GM19328 (cell line): ENCODE data around the gene SPSB1.

Experiments
- ATAC-seq: cut with Tn5 transposase; IDR thresholded peaks from one replicate; pipeline ENCODE4 v1.9.1; 2021; ENCODE audit warnings: mild to moderate bottlenecking, moderate library complexity; ENCODE audit not compliant: unreplicated experiment

SPSB1 gene

DNA sequence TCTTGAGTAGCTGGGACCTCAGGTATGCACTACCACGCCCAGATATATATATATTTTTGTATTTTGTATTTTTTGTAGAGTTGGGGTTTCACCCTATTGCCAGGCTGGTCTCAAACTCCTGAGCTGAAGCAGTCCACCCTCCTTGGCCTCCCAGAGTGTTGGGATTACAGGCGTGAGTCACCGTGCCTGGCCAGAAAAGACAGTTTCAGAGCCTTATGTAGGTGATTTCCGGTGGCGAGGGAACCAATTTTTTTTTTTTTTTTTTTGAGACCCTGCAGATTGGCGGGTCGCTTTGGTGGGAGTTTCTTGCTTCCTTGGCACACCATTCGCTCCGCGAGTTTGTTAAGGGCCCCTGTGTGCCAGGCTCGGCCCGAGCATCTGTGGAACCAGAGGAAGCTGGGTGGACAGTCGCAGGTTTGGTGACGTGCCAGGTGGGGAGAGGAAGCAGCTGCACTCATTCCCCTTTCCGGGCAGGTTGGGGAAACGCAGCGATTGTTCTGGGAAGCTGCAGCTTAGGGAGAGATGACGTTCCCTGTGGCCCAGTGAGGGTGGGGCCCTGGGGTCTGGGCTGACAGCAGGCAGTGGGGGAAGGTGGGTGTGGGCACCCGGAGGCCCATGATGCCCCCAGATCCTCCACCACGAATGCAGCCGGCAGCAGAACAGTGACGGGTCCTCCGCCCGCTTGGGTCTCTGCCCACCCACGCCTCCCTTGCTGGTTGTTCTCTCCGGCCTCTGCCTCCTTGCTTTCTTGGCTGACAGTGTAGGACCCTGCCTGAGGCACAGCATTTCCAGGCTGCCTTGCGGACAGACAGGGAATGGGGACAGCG, 25.1 kb downstream of the SPSB1 start:
- no peak for ATAC-seq

GRCh38 chr1:9319208-9319788, 26.6 kb downstream of the SPSB1 start:
- ATAC-seq, result no peak

DNA sequence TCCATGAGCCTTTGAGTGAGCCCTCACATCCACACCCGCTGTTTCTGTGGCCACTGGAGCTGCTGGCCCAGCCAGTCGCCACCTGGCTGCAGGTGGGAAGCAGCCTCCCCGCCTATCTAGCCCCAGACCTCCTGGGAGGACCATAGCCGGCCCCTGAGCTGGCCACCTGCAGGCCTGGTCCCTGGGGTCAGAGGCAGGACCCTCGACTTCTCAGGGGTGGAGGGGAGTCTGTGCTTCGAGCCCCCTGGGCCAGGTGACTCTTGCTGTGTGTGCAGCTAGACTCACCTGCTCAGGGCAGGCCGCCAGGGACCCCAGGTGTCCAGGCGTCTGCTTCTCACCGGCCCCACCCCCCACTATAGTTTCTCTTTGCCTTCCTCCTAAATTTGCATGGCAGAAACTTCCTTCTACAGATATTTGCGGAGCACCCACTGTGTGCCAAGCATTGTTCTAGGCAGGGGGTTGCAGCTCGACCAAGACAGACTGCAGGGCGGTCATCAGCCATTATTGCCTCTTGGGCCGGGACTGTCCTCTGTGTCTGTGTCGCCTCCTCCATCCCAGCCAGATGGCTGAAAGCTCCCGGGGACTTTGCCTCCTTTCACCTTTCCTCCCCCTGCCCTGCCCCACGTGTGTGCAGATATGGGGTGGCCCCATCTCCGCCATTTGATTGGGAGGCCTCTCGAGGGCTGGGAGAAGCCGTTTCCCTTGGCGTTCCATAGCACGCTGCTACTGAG, 27.3 kb downstream of the SPSB1 start:
- no peak for ATAC-seq

DNA sequence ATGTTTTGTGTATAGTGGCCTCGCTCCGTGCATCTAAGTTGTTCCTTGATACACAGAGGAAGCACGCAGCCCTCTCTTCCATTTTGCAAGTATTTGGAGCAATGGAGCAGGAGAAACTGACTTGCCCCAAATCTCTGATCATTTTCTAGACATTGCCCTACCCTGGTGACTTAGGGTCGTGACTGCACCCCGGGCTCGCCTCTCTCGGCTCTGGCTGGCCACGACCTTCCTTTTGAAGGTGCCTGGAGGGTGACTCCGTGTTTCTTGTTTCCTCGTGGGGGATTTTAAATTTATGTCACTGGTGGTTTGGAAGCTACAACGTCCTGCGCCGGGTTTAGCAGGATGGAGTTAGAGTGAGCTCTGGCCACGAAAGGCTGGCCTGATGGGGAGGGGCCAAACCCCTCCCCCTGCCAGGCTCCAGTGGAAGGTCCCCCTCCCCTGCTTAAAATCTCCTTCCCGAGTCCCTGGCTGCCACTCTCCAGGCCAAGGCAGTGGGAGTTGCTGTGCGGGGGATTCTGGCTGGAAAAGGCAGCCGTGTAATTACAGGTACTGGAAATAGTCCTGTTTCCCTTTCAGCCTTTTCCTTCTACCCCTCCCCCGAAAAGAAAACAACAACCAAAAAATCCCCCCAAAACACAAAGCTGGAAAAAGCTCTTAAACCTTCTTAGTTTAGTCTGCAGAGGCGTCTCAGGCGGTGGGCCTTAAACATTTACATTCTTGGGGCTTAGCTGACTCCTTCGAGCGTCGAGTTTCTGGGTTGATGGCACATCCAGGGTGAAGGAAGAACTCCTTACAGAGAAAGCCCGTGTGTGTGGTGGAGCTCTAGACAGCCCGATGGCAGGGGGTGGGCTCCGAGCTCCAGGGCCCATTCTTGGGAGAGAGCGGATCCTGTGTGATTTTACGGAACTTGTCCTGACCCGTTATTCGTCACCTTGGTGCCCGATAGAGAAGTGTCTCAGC, 28.1 kb downstream of the SPSB1 start:
- ATAC-seq, result no peak

DNA sequence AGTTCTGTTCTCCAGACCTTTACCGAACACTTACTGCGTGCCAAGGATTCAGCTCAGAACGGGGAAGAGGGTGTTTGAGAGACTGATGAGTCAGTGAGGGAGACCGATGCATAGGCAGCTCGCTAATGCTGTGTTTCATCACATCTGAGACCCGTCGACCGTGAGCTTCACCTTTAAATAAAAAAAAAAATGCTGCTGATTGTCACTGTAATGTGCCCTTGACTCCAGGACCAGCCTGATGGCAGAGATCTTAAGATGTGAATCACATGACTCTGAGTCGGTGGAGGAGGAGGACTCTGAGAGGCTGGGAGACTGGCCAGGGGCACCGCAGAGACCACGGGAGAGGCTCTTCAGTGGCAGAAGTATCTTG, 28.8 kb downstream of the SPSB1 start:
- no peak for ATAC-seq

DNA sequence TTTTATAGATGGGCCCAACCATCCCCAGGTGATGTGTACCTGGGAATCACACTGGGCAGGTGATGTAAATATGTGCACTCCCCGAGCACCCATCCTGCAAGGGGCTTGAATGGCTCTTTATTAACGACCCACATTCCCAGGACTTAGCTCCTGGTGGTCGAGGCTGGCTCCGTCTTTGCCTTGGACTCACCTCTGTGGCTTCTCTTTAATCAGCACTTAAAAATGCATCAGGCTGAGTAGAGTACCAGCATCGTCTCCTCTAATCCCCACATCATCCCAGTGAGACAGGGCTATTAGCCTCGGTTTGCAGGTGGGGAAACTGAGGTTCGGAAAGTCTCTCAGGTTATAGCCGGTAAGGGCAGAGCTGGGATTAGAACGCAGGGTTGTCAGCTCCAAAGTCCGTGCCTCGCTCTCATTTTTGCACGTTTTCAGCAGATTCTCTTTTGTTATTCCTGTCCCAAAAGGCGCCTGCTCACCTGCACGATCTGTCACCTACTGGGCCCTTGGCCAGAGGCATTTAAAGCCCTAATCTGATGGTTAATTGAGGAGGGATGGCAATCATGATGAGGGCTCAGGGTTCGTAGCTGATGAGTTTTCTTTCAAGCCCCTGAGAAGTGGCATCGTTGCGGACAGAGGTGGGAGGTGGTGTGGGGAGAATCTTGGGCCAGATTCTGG, 29.4 kb downstream of the SPSB1 start:
- ATAC-seq, result no peak

- no peak for ATAC-seq
Measured at GRCh38 chr1:9322661-9323244, 30.1 kb downstream of the SPSB1 start.

GRCh38 chr1:9324246-9325096, 31.8 kb downstream of the SPSB1 start:
- no peak for ATAC-seq

DNA sequence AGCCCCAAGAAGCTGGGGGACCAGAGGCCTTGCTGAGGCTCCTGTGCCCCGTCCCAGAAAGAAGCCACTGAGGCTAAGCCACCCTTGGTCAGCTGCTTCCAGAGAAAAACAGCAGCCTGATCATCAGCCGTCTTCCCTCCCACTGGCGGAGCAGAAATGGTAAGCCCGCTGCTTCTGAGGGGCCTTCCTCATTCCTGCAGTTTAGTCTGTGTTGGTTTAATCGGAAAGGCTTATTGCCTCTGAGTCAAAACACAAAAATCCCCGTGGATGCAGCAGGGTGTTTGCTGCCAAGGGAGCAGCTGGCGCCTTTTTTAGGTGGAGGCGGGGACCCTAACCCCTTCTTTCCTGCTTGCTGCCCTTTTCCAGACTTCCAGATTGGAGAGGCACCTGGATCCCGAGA, 33.9 kb downstream of the SPSB1 start:
- ATAC-seq, result no peak

DNA sequence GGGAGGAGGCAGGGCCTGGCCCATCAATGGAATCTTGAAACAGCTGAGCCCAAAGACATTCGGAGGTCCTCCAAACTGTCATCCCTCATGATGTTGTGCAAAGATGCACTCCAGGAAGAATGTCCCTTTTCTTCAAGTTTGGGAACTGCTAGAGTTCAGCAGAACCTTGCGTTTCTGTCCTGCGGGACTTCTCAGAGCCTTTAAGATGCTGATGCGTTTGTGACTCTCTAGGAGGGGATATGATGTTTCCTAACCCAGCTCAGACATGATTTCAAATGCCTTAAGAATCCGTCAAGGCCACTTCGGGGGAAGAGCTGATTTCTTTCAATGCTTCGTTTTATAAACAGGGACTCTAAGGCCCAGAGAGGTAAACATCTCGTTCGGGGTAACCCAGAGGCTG, 35.5 kb downstream of the SPSB1 start:
- no peak for ATAC-seq

DNA sequence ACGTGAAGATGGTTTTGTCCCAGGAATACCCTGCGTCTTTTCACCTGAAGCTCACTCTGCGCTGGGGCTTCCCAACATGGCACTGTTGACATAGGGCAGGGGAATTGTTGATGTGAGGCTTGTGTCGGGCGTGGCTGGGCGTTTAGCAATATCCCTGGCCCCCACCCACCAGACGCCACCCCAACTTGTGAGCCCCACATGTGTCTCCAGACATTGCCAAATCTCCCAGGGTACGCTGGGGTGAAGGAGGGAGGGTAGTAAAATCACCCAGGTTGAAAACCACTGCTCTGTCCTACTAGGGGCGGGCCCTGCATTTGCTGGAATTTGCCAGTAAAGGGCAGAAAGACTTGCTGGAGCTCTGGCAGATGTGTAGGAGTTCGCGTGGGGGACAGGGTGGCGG, 36.0 kb downstream of the SPSB1 start:
- ATAC-seq, result no peak

- ATAC-seq, result no peak
Measured at GRCh38 chr1:9331016-9331415, 38.3 kb downstream of the SPSB1 start.

DNA sequence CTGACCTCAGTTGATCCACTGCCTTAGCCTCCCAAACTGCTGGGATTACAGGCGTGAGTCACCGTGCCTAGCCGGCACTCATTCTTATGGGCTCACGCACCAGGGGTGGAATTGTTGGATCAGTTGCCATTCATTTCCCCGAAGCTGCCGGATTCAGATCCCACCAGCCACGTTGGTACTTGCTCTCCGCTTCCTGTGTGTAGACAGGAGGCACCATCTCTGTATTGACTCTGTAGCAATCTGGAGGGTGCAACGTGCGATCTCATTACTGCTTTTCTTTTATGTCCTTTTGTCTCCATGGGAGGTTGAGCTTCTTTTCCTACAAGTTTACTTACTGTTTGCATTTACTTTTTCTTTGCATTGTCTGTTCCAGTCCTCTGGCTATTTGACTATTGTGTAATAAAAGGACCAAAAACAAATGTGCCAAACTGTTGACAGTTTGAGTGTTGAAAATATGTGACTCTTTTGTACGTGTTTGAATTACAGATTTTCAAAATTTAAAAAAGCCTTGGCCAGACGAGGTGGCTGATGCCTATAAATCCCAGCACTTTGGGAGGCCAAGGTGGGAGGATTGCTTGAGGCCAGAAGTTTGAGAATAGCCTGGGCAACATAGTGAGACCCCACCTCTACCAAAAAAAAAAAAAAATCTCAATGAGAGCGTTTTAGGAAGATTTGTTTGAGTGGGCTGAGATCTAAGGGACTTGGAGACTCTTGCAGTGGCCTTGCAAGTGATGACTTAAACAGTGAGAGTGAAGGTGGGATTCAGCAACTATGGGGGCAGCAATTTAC, 39.1 kb downstream of the SPSB1 start:
- no peak for ATAC-seq

DNA sequence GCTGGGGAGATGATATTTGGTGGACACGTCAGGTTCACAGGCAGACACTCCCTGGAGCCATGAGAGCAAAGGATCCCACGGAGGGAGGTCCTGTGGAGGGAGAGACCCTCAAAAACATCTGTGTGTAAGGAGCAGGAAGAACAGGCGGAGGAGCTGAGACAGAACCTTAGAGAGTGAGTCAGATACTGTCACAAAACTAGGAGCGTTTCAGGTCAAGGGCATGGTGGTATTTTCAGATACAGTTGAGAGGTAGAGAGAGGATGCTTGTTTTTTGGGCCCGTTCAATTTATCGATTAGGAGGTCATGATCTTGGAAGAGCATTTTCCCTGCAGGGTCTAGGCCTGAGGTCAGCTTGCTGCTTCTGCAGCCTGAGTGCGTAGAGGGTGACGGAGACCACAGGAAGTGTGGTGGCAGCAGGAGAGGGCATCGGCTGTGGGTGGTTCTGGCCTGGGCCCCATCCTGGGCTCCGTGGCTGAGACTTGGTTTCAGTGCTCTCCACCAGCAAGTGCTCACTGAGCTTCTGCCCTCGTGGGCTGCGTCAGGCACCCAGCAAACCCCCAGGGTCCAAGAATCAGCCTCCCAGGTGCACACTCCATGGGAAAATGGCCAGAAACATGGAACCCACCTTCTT, 39.9 kb downstream of the SPSB1 start:
- ATAC-seq, result no peak

GRCh38 chr1:9338397-9339246, 45.9 kb downstream of the SPSB1 start:
- ATAC-seq, result no peak

GRCh38 chr1:9340172-9340854, 47.6 kb downstream of the SPSB1 start:
- no peak for ATAC-seq
